Measurements from ENCODE around the gene KHK.

Gene KHK

GRCh38 chr2:27060323-27060722 is 26.2 kb upstream of the KHK start:
- no peaks in the 10 kb centered on the region for H3K27me3 ChIP-seq (ENCODE audit: control insufficient read depth, low read length)
- no peaks in the 10 kb centered on the region for H3K9me2 ChIP-seq (replicated peaks; ENCODE audit: control insufficient read depth, low read length)
- no peaks in the 10 kb centered on the region for H3K79me2 ChIP-seq (ENCODE audit: control insufficient read depth, low read length)
- no peak overlapping the region for H3K27ac ChIP-seq (ENCODE audit: low read depth, low read length)
- H3K4me2 ChIP-seq (ENCODE audit: low read length), result no peak overlapping the region
- H4K20me1 ChIP-seq (ENCODE audit: control insufficient read depth, insufficient read depth, low read depth, low read length), result no peaks in the 10 kb centered on the region
- H3F3A ChIP-seq (ENCODE audit: control insufficient read depth, insufficient read depth), result 0 out of 2 replicates have a peak, but pooled peaks cover 3% of the 10 kb centered on the region
- H3K9me3 ChIP-seq (ENCODE audit: control insufficient read depth, insufficient read depth, low read length), result no peaks in the 10 kb centered on the region
- peaks cover 30% of the 10 kb centered on the region for H3K36me3 ChIP-seq (ENCODE audit: control insufficient read depth, low read length)
- H3K4me1 ChIP-seq (ENCODE audit: control insufficient read depth, low read length), result no peaks in the 10 kb centered on the region
- no peak for TF ChIP-seq EZH2phosphoT487 (IDR thresholded peaks at IDR 0.05; ENCODE audit: borderline replicate concordance, low read length)
- TF ChIP-seq, protein P1, sequence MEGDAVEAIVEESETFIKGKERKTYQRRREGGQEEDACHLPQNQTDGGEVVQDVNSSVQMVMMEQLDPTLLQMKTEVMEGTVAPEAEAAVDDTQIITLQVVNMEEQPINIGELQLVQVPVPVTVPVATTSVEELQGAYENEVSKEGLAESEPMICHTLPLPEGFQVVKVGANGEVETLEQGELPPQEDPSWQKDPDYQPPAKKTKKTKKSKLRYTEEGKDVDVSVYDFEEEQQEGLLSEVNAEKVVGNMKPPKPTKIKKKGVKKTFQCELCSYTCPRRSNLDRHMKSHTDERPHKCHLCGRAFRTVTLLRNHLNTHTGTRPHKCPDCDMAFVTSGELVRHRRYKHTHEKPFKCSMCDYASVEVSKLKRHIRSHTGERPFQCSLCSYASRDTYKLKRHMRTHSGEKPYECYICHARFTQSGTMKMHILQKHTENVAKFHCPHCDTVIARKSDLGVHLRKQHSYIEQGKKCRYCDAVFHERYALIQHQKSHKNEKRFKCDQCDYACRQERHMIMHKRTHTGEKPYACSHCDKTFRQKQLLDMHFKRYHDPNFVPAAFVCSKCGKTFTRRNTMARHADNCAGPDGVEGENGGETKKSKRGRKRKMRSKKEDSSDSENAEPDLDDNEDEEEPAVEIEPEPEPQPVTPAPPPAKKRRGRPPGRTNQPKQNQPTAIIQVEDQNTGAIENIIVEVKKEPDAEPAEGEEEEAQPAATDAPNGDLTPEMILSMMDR (IDR thresholded peaks at IDR 0.05; ENCODE audit: low read depth, low read length, poor library complexity, severe bottlenecking), result no peak
- no peak overlapping the region for H3K4me3 ChIP-seq (ENCODE audit: low read length)

DNA sequence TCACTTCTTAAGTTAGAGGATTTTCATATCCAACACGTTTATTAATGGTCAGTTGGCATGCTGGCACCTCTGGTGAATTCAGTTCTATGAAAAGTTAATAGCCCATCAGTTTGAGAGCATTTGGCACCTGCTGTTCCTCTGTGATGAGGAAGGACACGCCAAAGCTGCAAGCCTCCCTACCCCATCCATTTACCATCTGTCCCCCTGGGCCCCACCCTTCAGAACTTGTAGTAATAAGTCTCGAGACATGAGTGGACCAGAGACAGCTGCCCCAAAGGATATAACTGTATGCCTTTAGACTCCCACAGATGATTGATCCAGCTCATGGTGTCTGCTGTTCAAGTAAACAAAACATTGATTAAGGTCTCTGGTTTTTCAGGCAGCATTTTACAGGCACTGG is 21.4 kb upstream of the KHK start:
- H4K20me1 ChIP-seq (ENCODE audit: control insufficient read depth, insufficient read depth, low read depth, low read length), result no peaks in the 10 kb centered on the region
- peaks cover 9% of the 10 kb centered on the region for H3K4me1 ChIP-seq (ENCODE audit: control insufficient read depth, low read length)
- H3K4me2 ChIP-seq (ENCODE audit: low read length), result no peak overlapping the region
- no peaks in the 10 kb centered on the region for H3K9me3 ChIP-seq (ENCODE audit: control insufficient read depth, insufficient read depth, low read length)
- no peak overlapping the region for H3K27ac ChIP-seq (ENCODE audit: low read depth, low read length)
- TF ChIP-seq, protein P1 (IDR thresholded peaks at IDR 0.05; ENCODE audit: low read depth, low read length, poor library complexity, severe bottlenecking), result no peak
- peaks cover 21% of the 10 kb centered on the region for H3K79me2 ChIP-seq (ENCODE audit: control insufficient read depth, low read length)
- 0 out of 2 replicates have a peak, but pooled peaks cover 3% of the 10 kb centered on the region for H3F3A ChIP-seq (ENCODE audit: control insufficient read depth, insufficient read depth)
- H3K36me3 ChIP-seq (ENCODE audit: control insufficient read depth, low read length), result peaks cover 40% of the 10 kb centered on the region
- H3K27me3 ChIP-seq (ENCODE audit: control insufficient read depth, low read length), result no peaks in the 10 kb centered on the region
- no peaks in the 10 kb centered on the region for H3K9me2 ChIP-seq (replicated peaks; ENCODE audit: control insufficient read depth, low read length)
- H3K4me3 ChIP-seq (ENCODE audit: low read length), result no peak overlapping the region

GRCh38 chr2:27067385-27067784 is 19.2 kb upstream of the KHK start:
- H3K9me2 ChIP-seq (replicated peaks; ENCODE audit: control insufficient read depth, low read length), result no peaks in the 10 kb centered on the region
- 0 out of 2 replicates have a peak, but pooled peaks cover 3% of the 10 kb centered on the region for H3F3A ChIP-seq (ENCODE audit: control insufficient read depth, insufficient read depth)
- peaks cover 53% of the 10 kb centered on the region for H3K36me3 ChIP-seq (ENCODE audit: control insufficient read depth, low read length)
- H3K27me3 ChIP-seq (ENCODE audit: control insufficient read depth, low read length), result no peaks in the 10 kb centered on the region
- peaks cover 22% of the 10 kb centered on the region for H3K4me1 ChIP-seq (ENCODE audit: control insufficient read depth, low read length)
- peaks cover 34% of the 10 kb centered on the region for H3K79me2 ChIP-seq (ENCODE audit: control insufficient read depth, low read length)
- no peaks in the 10 kb centered on the region for H3K9me3 ChIP-seq (ENCODE audit: control insufficient read depth, insufficient read depth, low read length)
- no peak overlapping the region for H3K27ac ChIP-seq (ENCODE audit: low read depth, low read length)
- H3K4me2 ChIP-seq (ENCODE audit: low read length), result no peak overlapping the region
- TF ChIP-seq EZH2phosphoT487 (IDR thresholded peaks at IDR 0.05; ENCODE audit: borderline replicate concordance, low read length), result no peak
- TF ChIP-seq, protein P1 (IDR thresholded peaks at IDR 0.05; ENCODE audit: low read depth, low read length, poor library complexity, severe bottlenecking), result no peak
- no peaks in the 10 kb centered on the region for H4K20me1 ChIP-seq (ENCODE audit: control insufficient read depth, insufficient read depth, low read depth, low read length)
- H3K4me3 ChIP-seq (ENCODE audit: low read length), result no peak overlapping the region

Data from DOHH2 (cell line).